Measurements from ENCODE around the gene FCRL4. TPM values are rescaled to one million over a fixed set of nuclear protein-coding genes. Genes with fewer than 3 reads are reported as not detected.

The FCRL4 gene
- total and polyA plus RNA-seq, 2 of the 4 experiments (the other 2 are of a cell fraction): not detected

DNA sequence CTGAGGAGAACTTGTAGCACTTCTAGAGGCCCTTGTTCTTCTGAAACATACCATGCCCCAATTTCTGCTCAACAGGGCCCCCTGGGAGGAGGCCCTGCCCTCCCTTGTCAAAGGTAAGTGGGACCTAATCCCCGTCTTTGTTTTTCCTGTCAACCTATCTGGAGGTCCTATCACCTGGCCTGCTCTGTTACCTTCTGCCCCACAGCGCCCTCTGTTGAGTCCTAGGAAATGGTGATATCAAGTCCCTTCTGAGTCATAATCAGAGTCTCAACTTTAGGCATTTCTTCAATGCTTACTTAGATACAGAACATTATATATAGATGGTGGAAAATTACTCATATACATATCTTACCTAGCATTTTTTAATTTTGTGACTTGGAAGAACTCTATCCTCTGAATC, 28.2 kb upstream of the FCRL4 start:
- Histone ChIP-seq H3K9me1 (ENCODE audit: insufficient read depth, low read length) (no peaks in the 10 kb centered on the region), H3K9me3 (ENCODE audit: control insufficient read depth, insufficient read depth, low read length) (no peaks in the 10 kb centered on the region), H3K4ac (ENCODE audit: low read depth, low read length) (no peak overlapping the region), H2BK120ac (ENCODE audit: low read depth, low read length) (no peak overlapping the region), H3K18ac (ENCODE audit: low read depth, low read length) (no peak overlapping the region), H3K27me3 (ENCODE audit: control insufficient read depth, insufficient read depth, low read length) (no peaks in the 10 kb centered on the region), H4K91ac (ENCODE audit: insufficient read depth, low read depth, low read length) (no peak overlapping the region), H4K8ac (ENCODE audit: low read depth in 2 of 2, low read length in 2 of 2) (no peak overlapping the region), H3K27ac (ENCODE audit: insufficient read depth, low read length) (no peak overlapping the region), H3K4me2 (ENCODE audit: low read depth, low read length) (no peak overlapping the region), H2BK20ac (ENCODE audit: low read depth, low read length) (no peak overlapping the region), H3K23ac (ENCODE audit: low read depth, low read length) (no peak overlapping the region), H3K9ac (ENCODE audit: low read depth, low read length) (no peak overlapping the region), H3K14ac (replicated peaks; ENCODE audit: low read depth, low read length) (no peak overlapping the region), H2AFZ (replicated peaks; ENCODE audit: low read length, poor library complexity) (no peak overlapping the region), H3K4me3 (ENCODE audit: insufficient read depth, low read depth, low read length) (no peak overlapping the region), H3K4me1 (ENCODE audit: control insufficient read depth, insufficient read depth, low read length) (no peaks in the 10 kb centered on the region), H3K56ac (ENCODE audit: extremely low read depth, insufficient read depth, low read length) (no peak overlapping the region), H2AK9ac (replicated peaks; ENCODE audit: low read depth, low read length, poor library complexity) (no peak overlapping the region), H3K36me3 (ENCODE audit: control insufficient read depth, insufficient read depth, low read length) (no peaks in the 10 kb centered on the region), H2BK15ac (ENCODE audit: low read depth, low read length) (no peak overlapping the region), H3K79me1 (ENCODE audit: low read depth in 1 of 2, low read length in 2 of 2) (no peaks in the 10 kb centered on the region), H2AK5ac (ENCODE audit: low read depth, low read length) (no peak overlapping the region), H4K20me1 (ENCODE audit: insufficient read depth, low read length) (no peaks in the 10 kb centered on the region), H4K5ac (ENCODE audit: low read depth, low read length) (no peak overlapping the region), H2BK5ac (ENCODE audit: low read depth, low read length, poor library complexity, severe bottlenecking) (no peak overlapping the region)
- no TSS peak for BruUV-seq (replicated peaks)
- dilution Hi-C loops (cut with HindIII; ENCODE audit: low sequenced_read_pairs, unreplicated experiment) (no loop called here), intact Hi-C loops (cut with micrococcal nuclease) (no loop called here), in situ Hi-C loops (cut with MboI; ENCODE audit: low sequenced_read_pairs) (no loop called here)
- TF ChIP-seq FOS (IDR thresholded peaks at IDR 0.05; ENCODE audit: low read depth, low read length) (no peak), MAFK (IDR thresholded peaks at IDR 0.05; ENCODE audit: low read depth, low read length) (no peak), NFE2L2 (IDR thresholded peaks at IDR 0.05; ENCODE audit: low read depth, low read length) (no peak), RCOR1 (IDR thresholded peaks at IDR 0.05; ENCODE audit: insufficient replicate concordance, low read length) (no peak), MXI1 (IDR thresholded peaks at IDR 0.05; ENCODE audit: borderline replicate concordance, low read depth, low read length) (no peak), RAD21 (IDR thresholded peaks at IDR 0.05; ENCODE audit: low read length) (no peak), CHD1 (IDR thresholded peaks at IDR 0.05; ENCODE audit: low read depth, low read length) (no peak), SMC3 (IDR thresholded peaks at IDR 0.05; ENCODE audit: low read depth, low read length) (no peak), BHLHE40 (IDR thresholded peaks at IDR 0.05; ENCODE audit: low read depth, low read length) (no peak), POLR2A (IDR thresholded peaks at IDR 0.05; ENCODE audit: low read depth, low read length) (no peak), MAZ (IDR thresholded peaks at IDR 0.05; ENCODE audit: borderline replicate concordance, low read depth, low read length) (no peak), RFX5 (IDR thresholded peaks at IDR 0.05; ENCODE audit: low read depth, low read length) (no peak), CEBPB (IDR thresholded peaks at IDR 0.05; ENCODE audit: low read depth, low read length) (no peak)
- TF ChIP-seq, protein P1, sequence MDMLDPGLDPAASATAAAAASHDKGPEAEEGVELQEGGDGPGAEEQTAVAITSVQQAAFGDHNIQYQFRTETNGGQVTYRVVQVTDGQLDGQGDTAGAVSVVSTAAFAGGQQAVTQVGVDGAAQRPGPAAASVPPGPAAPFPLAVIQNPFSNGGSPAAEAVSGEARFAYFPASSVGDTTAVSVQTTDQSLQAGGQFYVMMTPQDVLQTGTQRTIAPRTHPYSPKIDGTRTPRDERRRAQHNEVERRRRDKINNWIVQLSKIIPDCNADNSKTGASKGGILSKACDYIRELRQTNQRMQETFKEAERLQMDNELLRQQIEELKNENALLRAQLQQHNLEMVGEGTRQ (IDR thresholded peaks at IDR 0.05; ENCODE audit: low read depth, low read length): no peak
- TF ChIP-seq, protein P2, sequence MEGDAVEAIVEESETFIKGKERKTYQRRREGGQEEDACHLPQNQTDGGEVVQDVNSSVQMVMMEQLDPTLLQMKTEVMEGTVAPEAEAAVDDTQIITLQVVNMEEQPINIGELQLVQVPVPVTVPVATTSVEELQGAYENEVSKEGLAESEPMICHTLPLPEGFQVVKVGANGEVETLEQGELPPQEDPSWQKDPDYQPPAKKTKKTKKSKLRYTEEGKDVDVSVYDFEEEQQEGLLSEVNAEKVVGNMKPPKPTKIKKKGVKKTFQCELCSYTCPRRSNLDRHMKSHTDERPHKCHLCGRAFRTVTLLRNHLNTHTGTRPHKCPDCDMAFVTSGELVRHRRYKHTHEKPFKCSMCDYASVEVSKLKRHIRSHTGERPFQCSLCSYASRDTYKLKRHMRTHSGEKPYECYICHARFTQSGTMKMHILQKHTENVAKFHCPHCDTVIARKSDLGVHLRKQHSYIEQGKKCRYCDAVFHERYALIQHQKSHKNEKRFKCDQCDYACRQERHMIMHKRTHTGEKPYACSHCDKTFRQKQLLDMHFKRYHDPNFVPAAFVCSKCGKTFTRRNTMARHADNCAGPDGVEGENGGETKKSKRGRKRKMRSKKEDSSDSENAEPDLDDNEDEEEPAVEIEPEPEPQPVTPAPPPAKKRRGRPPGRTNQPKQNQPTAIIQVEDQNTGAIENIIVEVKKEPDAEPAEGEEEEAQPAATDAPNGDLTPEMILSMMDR (conservative IDR thresholded peaks at IDR 0.05; ENCODE audit: low read depth, low read length): no peak
- DNase-seq (no peak), ATAC-seq (ENCODE audit: low read depth) (no peak)
- ChIA-PET POLR2A (ENCODE audit: unreplicated experiment) (no interaction called here), CTCF (no interaction called here)
- WGBS, 2 experiments (ENCODE audit: extremely low coverage in 2 of 2, insufficient read length in 1 of 2): no CpG with 5 or more reads among the region's 2 CpGs

All from IMR-90 (cell line).